Mucosa of descending colon (tissue), 3 donors: ENCODE data around the gene HOXA6. TPM values are rescaled to one million over a fixed set of nuclear protein-coding genes. Genes with fewer than 3 reads are reported as not detected.

Source experiments
- ATAC-seq: fragments of 200-7000 bp; cut with Tn5 transposase; one replicate; pipeline ENCODE4 v1.9.1; 2020; ENCODE audit warnings: mild to moderate bottlenecking, moderate library complexity
- DNase-seq, 3 donors: peaks; one replicate each; pipeline ENCODE4 v3.0.0-alpha.2; 2020
- H3K36me3 ChIP-seq: fragments of 200-600 bp; one replicate; pipeline ENCODE4 v1.8.0; 2021; ENCODE audit warnings: low read depth, mild to moderate bottlenecking
- H3K4me1 ChIP-seq: fragments of 200-600 bp; one replicate; pipeline ENCODE4 v1.8.0; 2021; ENCODE audit warnings: low read depth, mild to moderate bottlenecking
- H3K4me3 ChIP-seq: fragments of 200-600 bp; one replicate; pipeline ENCODE4 v1.8.0; 2021; ENCODE audit warnings: mild to moderate bottlenecking
- H3K9me3 ChIP-seq: fragments of 200-600 bp; one replicate; pipeline ENCODE4 v1.8.0; 2021; ENCODE audit warnings: mild to moderate bottlenecking
- CTCF ChIP-seq: fragments of 200-600 bp; IDR thresholded peaks from one replicate; pipeline ENCODE4 v1.8.0; 2022; ENCODE audit warnings: antibody characterized with exemption, mild to moderate bottlenecking
- intact Hi-C, 2 donors: fragments of 100-400 bp; cut with DNase I in 1 of 2; cut with micrococcal nuclease in 1 of 2; formaldehyde crosslinking; loops; one replicate each; pipeline versions ENCODE4 v1.11.0 to v1.11.1; 2022; cut with DNase I, micrococcal nuclease
- total RNA-seq, 3 donors: library from RNA; stranded (reverse); fragmentation: NEBNext Ultra II Directional in 2 of 3; extraction: Animal tissue kit (Norgen Biotek cat#: 25700) in 2 of 3; gene quantifications; one replicate each; pipeline versions ENCODE4 v1.2.1 to v1.2.4, GENCODE V29; 2021 to 2023
- donor health status: DM: no; HTN: no; CAD: no; lungs with moderate emphysema.
- donor health status: DM: no; HTN: no; CAD: no.
- donor health status: DM: no; HTN: yes; CAD: no.

HOXA6 gene
- total RNA-seq, 3 donors from 2014 or later = 20.2 to 39.5 (median 20.5) TPM

GRCh38 chr7:27123007-27123476, 24.5 kb downstream of the HOXA6 start:
- Histone ChIP-seq H3K4me3 (no peak overlapping the region), H3K36me3 (no peaks in the 10 kb centered on the region), H3K9me3 (no peaks in the 10 kb centered on the region), H3K4me1 (peaks cover 82% of the 10 kb centered on the region)
- DNase-seq (peak in 1 of 3 donors; percentile 24), ATAC-seq (peak; percentile 29)
- intact Hi-C loops = no loop called here
- no peak for TF ChIP-seq CTCF

- Histone ChIP-seq H3K4me1 (peaks cover 82% of the 10 kb centered on the region), H3K36me3 (no peaks in the 10 kb centered on the region), H3K9me3 (no peaks in the 10 kb centered on the region), H3K4me3 (no peak overlapping the region)
- peak; percentile 81 for ATAC-seq
- no peak for TF ChIP-seq CTCF
- intact Hi-C loops = no loop called here
- DNase-seq = peak; percentile 83 to 90 (median 86)
These were observed 25.3 kb downstream of the HOXA6 start for GRCh38 chr7:27122077-27122910.

- peaks cover 81% of the 10 kb centered on the region for H3K4me1 ChIP-seq
- H3K4me3 ChIP-seq = no peak overlapping the region
- H3K36me3 ChIP-seq = no peaks in the 10 kb centered on the region
- DNase-seq = peak in 1 of 3 donors; percentile 54
- ATAC-seq = no peak
- no peaks in the 10 kb centered on the region for H3K9me3 ChIP-seq
- TF ChIP-seq CTCF = no peak
- intact Hi-C loops = no loop called here
These were observed 25.9 kb downstream of the HOXA6 start for GRCh38 chr7:27121684-27122076.

GRCh38 chr7:27119412-27119911, 28.1 kb downstream of the HOXA6 start:
- ATAC-seq (no peak), DNase-seq (peak in 1 of 3 donors; percentile 2)
- H3K4me3 ChIP-seq = no peak overlapping the region
- intact Hi-C loops = no loop called here
- peaks cover 63% of the 10 kb centered on the region for H3K4me1 ChIP-seq
- H3K36me3 ChIP-seq = no peaks in the 10 kb centered on the region
- no peak for TF ChIP-seq CTCF
- H3K9me3 ChIP-seq = no peaks in the 10 kb centered on the region

GRCh38 chr7:27118580-27118979, 29.0 kb downstream of the HOXA6 start:
- no peak overlapping the region for H3K4me3 ChIP-seq
- peaks cover 57% of the 10 kb centered on the region for H3K4me1 ChIP-seq
- intact Hi-C loops = no loop called here
- ATAC-seq = no peak
- peak in 2 of 3 donors; percentile 17 to 41 for DNase-seq
- no peaks in the 10 kb centered on the region for H3K36me3 ChIP-seq
- H3K9me3 ChIP-seq = no peaks in the 10 kb centered on the region
- no peak for TF ChIP-seq CTCF
